Progenitor cell of endocrine pancreas (in vitro differentiated cells): ENCODE results near the gene B3GNT9. TPM values are rescaled to one million over a fixed set of nuclear protein-coding genes. Genes with fewer than 3 reads are reported as not detected.

ENCODE experiments used
- DNase-seq: peaks from one replicate; pipeline ENCODE4 v3.0.0; 2021; ENCODE audit warnings: low spot score; ENCODE audit not compliant: unreplicated experiment
- H3K27ac Mint-ChIP-seq: 2 replicates; pipeline ENCODE4 v1.8.0; 2021; ENCODE audit warnings: mild to moderate bottlenecking, moderate library complexity, mixed read lengths
- H3K27me3 Mint-ChIP-seq: 2 replicates; pipeline ENCODE4 v1.8.0; 2021; ENCODE audit warnings: mixed read lengths
- H3K36me3 Mint-ChIP-seq: 2 replicates; pipeline ENCODE4 v1.8.0; 2022; ENCODE audit warnings: mixed read lengths; ENCODE audit not compliant: insufficient read depth
- H3K4me1 Mint-ChIP-seq: 2 replicates; pipeline ENCODE4 v1.8.0; 2021; ENCODE audit warnings: low read depth, mixed read lengths
- H3K4me3 Mint-ChIP-seq: 2 replicates; pipeline ENCODE4 v1.8.0; 2021; ENCODE audit warnings: low read depth, mild to moderate bottlenecking, moderate library complexity, mixed read lengths
- H3K9me3 Mint-ChIP-seq: 2 replicates; pipeline ENCODE4 v1.8.0; 2021; ENCODE audit warnings: low read depth, mixed read lengths
- total RNA-seq: library from RNA; stranded (reverse); gene quantifications from 2 replicates; pipeline ENCODE4 v1.2.1, GENCODE V29; 2021
- TF ChIP-seq, protein P1 (sequence below): fragments of 200-600 bp; sonication (generic); IDR thresholded peaks from one replicate; pipeline ENCODE4 v1.5.0; 2021; ENCODE audit warnings: antibody characterized with exemption, mild to moderate bottlenecking; ENCODE audit not compliant: unreplicated experiment

Gene B3GNT9
- total RNA-seq, 1 donor from 2014 or later, result 5.1 TPM

GRCh38 chr16:67192781-67193361 lies 42.1 kb upstream of the B3GNT9 start:
- H3K4me1 Mint-ChIP-seq, result peaks cover 15% of the 10 kb centered on the region
- TF ChIP-seq, protein P1, sequence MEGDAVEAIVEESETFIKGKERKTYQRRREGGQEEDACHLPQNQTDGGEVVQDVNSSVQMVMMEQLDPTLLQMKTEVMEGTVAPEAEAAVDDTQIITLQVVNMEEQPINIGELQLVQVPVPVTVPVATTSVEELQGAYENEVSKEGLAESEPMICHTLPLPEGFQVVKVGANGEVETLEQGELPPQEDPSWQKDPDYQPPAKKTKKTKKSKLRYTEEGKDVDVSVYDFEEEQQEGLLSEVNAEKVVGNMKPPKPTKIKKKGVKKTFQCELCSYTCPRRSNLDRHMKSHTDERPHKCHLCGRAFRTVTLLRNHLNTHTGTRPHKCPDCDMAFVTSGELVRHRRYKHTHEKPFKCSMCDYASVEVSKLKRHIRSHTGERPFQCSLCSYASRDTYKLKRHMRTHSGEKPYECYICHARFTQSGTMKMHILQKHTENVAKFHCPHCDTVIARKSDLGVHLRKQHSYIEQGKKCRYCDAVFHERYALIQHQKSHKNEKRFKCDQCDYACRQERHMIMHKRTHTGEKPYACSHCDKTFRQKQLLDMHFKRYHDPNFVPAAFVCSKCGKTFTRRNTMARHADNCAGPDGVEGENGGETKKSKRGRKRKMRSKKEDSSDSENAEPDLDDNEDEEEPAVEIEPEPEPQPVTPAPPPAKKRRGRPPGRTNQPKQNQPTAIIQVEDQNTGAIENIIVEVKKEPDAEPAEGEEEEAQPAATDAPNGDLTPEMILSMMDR, result no peak
- DNase-seq, result no peak
- H3K4me3 Mint-ChIP-seq, result peak overlapping the region; percentile 80
- H3K36me3 Mint-ChIP-seq, result peaks cover 16% of the 10 kb centered on the region
- H3K27me3 Mint-ChIP-seq, result no peaks in the 10 kb centered on the region
- no peaks in the 10 kb centered on the region for H3K9me3 Mint-ChIP-seq
- peak overlapping the region; percentile 71 for H3K27ac Mint-ChIP-seq

- no peaks in the 10 kb centered on the region for H3K9me3 Mint-ChIP-seq
- H3K4me3 Mint-ChIP-seq, result peak within 1 kb of the TSS; percentile 80
- peaks cover 15% of the 10 kb centered on the region for H3K4me1 Mint-ChIP-seq
Measured at GRCh38 chr16:67191995-67192681, 41.3 kb upstream of the B3GNT9 start, which contains the start of gene E2F4. TSS of gene E2F4 (plus strand) at chr16:67192155. CDS start at chr16:67192228, 73 bp downstream.

GRCh38 chr16:67191411-67191994 lies 40.7 kb upstream of the B3GNT9 start:
- Mint-ChIP-seq H3K4me1 (peaks cover 15% of the 10 kb centered on the region), H3K9me3 (no peaks in the 10 kb centered on the region)

More at GRCh38 chr16:67191995-67192681, 41.3 kb upstream of the B3GNT9 start, which contains the start of gene E2F4:
- H3K27me3 Mint-ChIP-seq, result no peaks in the 10 kb centered on the region
- H3K27ac Mint-ChIP-seq, result peak within 1 kb of the TSS; percentile 71
- TF ChIP-seq, protein P1, result no peak
- peaks cover 16% of the 10 kb centered on the region for H3K36me3 Mint-ChIP-seq
- DNase-seq, result peak; percentile 75

DNA sequence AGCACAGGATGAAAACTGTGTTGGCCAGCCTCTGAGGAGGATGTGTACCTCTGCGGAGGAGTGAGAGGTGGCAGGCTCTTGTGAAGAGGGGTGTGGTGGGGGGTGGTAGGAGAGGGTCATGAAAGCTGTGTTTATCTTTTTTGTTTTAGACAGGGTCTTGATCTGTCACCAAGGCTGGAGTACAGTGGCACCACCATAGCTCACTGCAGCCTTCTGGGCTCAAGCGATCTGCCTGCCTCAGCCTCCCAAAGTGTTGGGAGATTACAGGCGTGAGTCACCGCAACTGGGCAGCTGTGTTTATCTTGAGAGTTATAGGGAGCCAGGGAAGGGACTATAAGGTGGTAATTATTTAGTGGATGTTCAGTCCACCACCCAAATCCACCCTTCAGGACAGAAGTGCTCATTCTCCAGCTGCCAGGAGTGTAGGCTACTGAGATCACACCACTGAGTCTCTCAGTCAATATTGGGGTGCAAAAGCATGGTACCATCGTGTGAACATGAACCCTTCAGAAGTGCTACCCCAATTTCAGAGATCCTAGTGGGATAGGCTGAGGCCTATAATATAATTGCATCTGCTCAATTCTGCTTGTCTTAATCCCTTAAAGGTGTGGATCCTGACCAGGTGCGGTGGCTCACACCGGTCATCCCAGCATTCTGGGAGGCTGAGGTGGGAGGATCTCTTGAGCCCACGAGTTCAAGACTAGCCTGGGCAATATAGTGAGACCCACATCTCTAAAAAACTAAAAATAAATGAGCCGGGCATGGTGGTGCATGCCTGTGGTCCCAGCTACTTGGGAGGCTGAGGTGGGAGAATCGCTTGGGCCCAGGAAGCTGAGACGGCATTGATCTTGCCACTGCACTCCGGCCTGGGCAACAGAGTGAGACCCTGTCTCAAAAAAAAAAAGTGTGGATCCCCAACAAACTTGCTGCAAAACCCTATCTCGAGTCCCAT lies 39.9 kb upstream of the B3GNT9 start:
- Mint-ChIP-seq H3K4me3 (peak overlapping the region; percentile 80), H3K27me3 (no peaks in the 10 kb centered on the region)

More at GRCh38 chr16:67191411-67191994, 40.7 kb upstream of the B3GNT9 start:
- Mint-ChIP-seq H3K4me3 (peak overlapping the region; percentile 80), H3K27me3 (no peaks in the 10 kb centered on the region), H3K27ac (no peak overlapping the region), H3K36me3 (peaks cover 10% of the 10 kb centered on the region)
- TF ChIP-seq, protein P1, result no peak
- DNase-seq, result no peak

More for the DNA sequence above, 39.9 kb upstream of the B3GNT9 start:
- TF ChIP-seq, protein P1, result no peak
- H3K9me3 Mint-ChIP-seq, result no peaks in the 10 kb centered on the region
- no peak overlapping the region for H3K27ac Mint-ChIP-seq
- H3K36me3 Mint-ChIP-seq, result peaks cover 4% of the 10 kb centered on the region
- H3K4me1 Mint-ChIP-seq, result peaks cover 15% of the 10 kb centered on the region
- no peak for DNase-seq
